CD14-positive monocyte (primary cell): ENCODE results near the gene TMEM132D. TPM values are rescaled to one million over a fixed set of nuclear protein-coding genes. Genes with fewer than 3 reads are reported as not detected.

Experiments
- DNase-seq, 3 donors: peaks; one replicate each; pipeline ENCODE4 v3.0.0-alpha.2; 2011 to 2022
- H2AFZ ChIP-seq: 2 replicates; pipeline ENCODE4 v1.6.0; 2012; ENCODE audit warnings: mild to moderate bottlenecking, low read depth, low read length, inconsistent platforms; ENCODE audit not compliant: insufficient read depth, poor library complexity, severe bottlenecking
- H3K27ac ChIP-seq, 2 donors: 1 replicate in 1 of 2; 2 replicates in 1 of 2; pipeline ENCODE4 v1.5.1; 2012 to 2013; ENCODE audit warnings: low read length in 2 of 2, control low read depth in 1 of 2, inconsistent platforms in 1 of 2, low read depth in 1 of 2, mild to moderate bottlenecking in 1 of 2
- H3K27me3 ChIP-seq, 2 donors: one replicate each; pipeline versions ENCODE4 v1.6.0 to v1.6.1; 2011 to 2013; ENCODE audit warnings: low read length in 2 of 2; ENCODE audit not compliant: control insufficient read depth in 2 of 2, insufficient read depth in 2 of 2
- H3K36me3 ChIP-seq, 2 donors: replicated peaks in 1 of 2; 1 replicate in 1 of 2; 2 replicates in 1 of 2; pipeline versions ENCODE4 v1.5.1 to v1.6.1; 2012 to 2013; ENCODE audit warnings: low read length in 2 of 2, control low read depth in 1 of 2, inconsistent platforms in 1 of 2, mild to moderate bottlenecking in 1 of 2; ENCODE audit not compliant: insufficient read depth in 2 of 2, control insufficient read depth in 1 of 2
- H3K4me1 ChIP-seq, 2 donors: 1 replicate in 1 of 2; 2 replicates in 1 of 2; pipeline versions ENCODE4 v1.5.1 to v1.6.1; 2012 to 2013; ENCODE audit warnings: low read length in 2 of 2, control low read depth in 1 of 2, inconsistent platforms in 1 of 2, mild to moderate bottlenecking in 1 of 2, moderate library complexity in 1 of 2; ENCODE audit not compliant: insufficient read depth in 2 of 2, control insufficient read depth in 1 of 2
- H3K4me2 ChIP-seq: replicated peaks from 2 replicates; pipeline ENCODE3; 2012; ENCODE audit warnings: low read length, moderate library complexity, mild to moderate bottlenecking; ENCODE audit not compliant: poor library complexity, severe bottlenecking; ENCODE audit errors: extremely low read depth
- H3K4me3 ChIP-seq, 3 experiments: fragments of 200-600 bp in 1 of 3; sonication (generic) in 1 of 3; replicated peaks in 1 of 3; 1 replicate in 2 of 3; 2 replicates in 1 of 3; pipeline ENCODE4 v1.5.1; 2011 to 2013; ENCODE audit warnings: low read length in 3 of 3, mild to moderate bottlenecking in 3 of 3, control low read depth in 2 of 3, low read depth in 2 of 3, inconsistent platforms in 1 of 3, moderate library complexity in 1 of 3
- H3K79me2 ChIP-seq: 2 replicates; pipeline ENCODE4 v1.6.0; 2012; ENCODE audit warnings: mild to moderate bottlenecking, control low read depth, inconsistent platforms, low read length, moderate library complexity; ENCODE audit not compliant: insufficient read depth
- H3K9ac ChIP-seq: 2 replicates; pipeline ENCODE4 v1.6.0; 2017; ENCODE audit warnings: low read length, mild to moderate bottlenecking; ENCODE audit not compliant: insufficient read depth, poor library complexity, severe bottlenecking
- H3K9me3 ChIP-seq, 2 donors: replicated peaks in 1 of 2; 1 replicate in 1 of 2; 2 replicates in 1 of 2; pipeline versions ENCODE4 v1.5.1 to v1.6.1; 2012 to 2013; ENCODE audit warnings: low read length in 2 of 2, control low read depth in 1 of 2; ENCODE audit not compliant: control insufficient read depth in 1 of 2, insufficient read depth in 1 of 2
- H4K20me1 ChIP-seq: 2 replicates; pipeline ENCODE4 v1.6.0; 2012; ENCODE audit warnings: mild to moderate bottlenecking, low read length, control low read depth, moderate library complexity; ENCODE audit not compliant: insufficient read depth
- H3K27ac Mint-ChIP-seq, 7 donors: one replicate each; pipeline ENCODE4 v1.8.0; 2020; ENCODE audit warnings: mild to moderate bottlenecking in 7 of 7, mixed read lengths in 7 of 7, moderate library complexity in 6 of 7, inconsistent platforms in 2 of 7
- H3K27me3 Mint-ChIP-seq, 3 donors: one replicate each; pipeline ENCODE4 v1.8.0; 2021 to 2022; ENCODE audit warnings: low read depth in 3 of 3, mild to moderate bottlenecking in 3 of 3, mixed read lengths in 3 of 3, moderate library complexity in 3 of 3, inconsistent platforms in 1 of 3
- H3K36me3 Mint-ChIP-seq, 2 donors: one replicate each; pipeline ENCODE4 v1.8.0; 2020; ENCODE audit warnings: mixed read lengths in 2 of 2, inconsistent platforms in 1 of 2, mild to moderate bottlenecking in 1 of 2
- H3K4me1 Mint-ChIP-seq: one replicate; pipeline ENCODE4 v1.8.0; 2020; ENCODE audit warnings: mild to moderate bottlenecking, mixed read lengths
- H3K4me3 Mint-ChIP-seq, 2 donors: one replicate each; pipeline ENCODE4 v1.8.0; 2020; ENCODE audit warnings: mild to moderate bottlenecking in 2 of 2, mixed read lengths in 2 of 2, moderate library complexity in 1 of 2
- H3K9me3 Mint-ChIP-seq, 7 donors: one replicate each; pipeline ENCODE4 v1.8.0; 2020 to 2022; ENCODE audit warnings: mixed read lengths in 7 of 7, mild to moderate bottlenecking in 6 of 7, moderate library complexity in 6 of 7, inconsistent platforms in 2 of 7
- CTCF ChIP-seq: fragments of 200-600 bp; IDR thresholded peaks from one replicate; pipeline ENCODE4 v1.8.0; 2022; ENCODE audit warnings: antibody characterized with exemption, mild to moderate bottlenecking
- WGBS: methylation state at CpG from one replicate; pipeline ENCODE4 v1.1.5; 2013; ENCODE audit warnings: missing lambda C conversion rate; ENCODE audit not compliant: insufficient coverage; 5-methylcytosine and 5-hydroxymethylcytosine counted together
- intact Hi-C, 2 donors: fragments of 100-400 bp; cut with micrococcal nuclease; formaldehyde crosslinking; loops; one replicate each; pipeline versions ENCODE4 v1.15.0 to v1.15.1; 2023
- polyA plus RNA-seq, 3 donors: library from polyadenylated mRNA; depleted of rRNA in 1 of 3; unstranded in 2 of 3; stranded (reverse) in 1 of 3; fragments of 300-500 nt in 2 of 3; fragments of >200 nt in 1 of 3; fragmentation: Illumina TruSeq in 2 of 3; gene quantifications; 1 replicate in 2 of 3; 2 replicates in 1 of 3; pipeline ENCODE4 v1.2.3, GENCODE V29; 2012 to 2021

The TMEM132D gene
- polyA plus RNA-seq, 3 donors = 0.04 TPM; not detected in 2

GRCh38 chr12:129719416-129719815, 184.4 kb downstream of the TMEM132D start:
- TF ChIP-seq CTCF = no peak
- Histone ChIP-seq H3K4me1 (no peaks in the 10 kb centered on the region), H3K27me3 (no peaks in the 10 kb centered on the region), H3K4me3 (no peak overlapping the region), H3K9ac (no peak overlapping the region), H3K79me2 (no peaks in the 10 kb centered on the region), H3K27ac (no peak overlapping the region), H3K9me3 (peaks cover 31 to 52% of the 10 kb centered on the region in 2 donors), H3K36me3 (no peaks in the 10 kb centered on the region), H3K4me2 (no peak overlapping the region), H2AFZ (no peak overlapping the region), H4K20me1 (no peaks in the 10 kb centered on the region)
- DNase-seq = no peak
- H3K4me3 Mint-ChIP-seq = no peak overlapping the region
- peaks cover 12 to 50% (median 20%) of the 10 kb centered on the region in 7 donors for H3K9me3 Mint-ChIP-seq
- intact Hi-C loops = no loop called here
- H3K4me1 Mint-ChIP-seq = no peaks in the 10 kb centered on the region
- no peaks in the 10 kb centered on the region for H3K36me3 Mint-ChIP-seq
- no peak overlapping the region for H3K27ac Mint-ChIP-seq
- H3K27me3 Mint-ChIP-seq = peaks cover 0 to 5% (median 0%) of the 10 kb centered on the region in 3 donors
- no CpG with 5 or more reads among the region's 3 CpGs for WGBS

GRCh38 chr12:129717438-129717837, 186.4 kb downstream of the TMEM132D start:
- no peak overlapping the region for H2AFZ ChIP-seq
- H3K4me2 ChIP-seq = no peak overlapping the region
- H3K36me3 Mint-ChIP-seq = no peaks in the 10 kb centered on the region
- peaks cover 0 to 5% (median 0%) of the 10 kb centered on the region in 3 donors for H3K27me3 Mint-ChIP-seq
- no peaks in the 10 kb centered on the region for H3K4me1 Mint-ChIP-seq
- no peaks in the 10 kb centered on the region for H3K4me1 ChIP-seq
- no peak for TF ChIP-seq CTCF
- H3K36me3 ChIP-seq = no peaks in the 10 kb centered on the region
- DNase-seq = no peak
- H3K27ac ChIP-seq = no peak overlapping the region
- H3K4me3 ChIP-seq = no peak overlapping the region
- H3K9me3 Mint-ChIP-seq = peaks cover 3 to 53% (median 13%) of the 10 kb centered on the region in 7 donors
- no peak overlapping the region for H3K4me3 Mint-ChIP-seq
- H4K20me1 ChIP-seq = no peaks in the 10 kb centered on the region
- H3K27ac Mint-ChIP-seq = no peak overlapping the region
- no peaks in the 10 kb centered on the region for H3K79me2 ChIP-seq
- no peak overlapping the region for H3K9ac ChIP-seq
- peaks cover 45 to 57% of the 10 kb centered on the region in 2 donors for H3K9me3 ChIP-seq
- WGBS = 100% methylated on average over 1 of the region's 2 CpGs
- intact Hi-C loops = no loop called here
- H3K27me3 ChIP-seq = no peaks in the 10 kb centered on the region
